SKM-1 treated with dmso at 0.1 percent for 144 hours (cell line): ENCODE data around the gene EXOSC6.
"Not testable (repeated sequence)": the region's sequence is repeated elsewhere in the genome, so short reads cannot be mapped to it uniquely, and the experiment has no call there.

Source experiments
- DNase-seq: peaks from one replicate; lab custom pipeline; 2025; ENCODE audit not compliant: unreplicated experiment; lab: John Stamatoyannopoulos, UW

EXOSC6 gene

DNA sequence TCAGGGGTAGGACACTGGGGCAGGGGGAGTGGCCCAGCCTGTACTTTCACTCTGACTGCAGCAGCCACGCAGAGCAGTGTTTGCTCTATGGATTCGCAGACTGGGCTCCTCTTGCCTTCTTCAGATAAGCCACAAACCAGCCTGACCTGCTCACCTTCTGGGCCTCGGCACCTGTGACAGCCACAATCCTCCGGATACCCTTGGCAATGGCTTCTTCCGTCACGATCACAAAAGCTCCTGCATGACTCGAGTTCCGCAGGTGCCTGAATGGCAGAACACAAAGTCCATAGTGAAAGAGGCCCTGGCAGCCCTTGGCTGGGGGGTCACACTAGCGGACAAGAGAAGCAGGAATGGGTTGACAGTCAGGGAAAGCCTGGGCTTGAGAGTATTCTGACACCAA lies 3.8 kb upstream of the EXOSC6 start:
- no peak for DNase-seq

DNA sequence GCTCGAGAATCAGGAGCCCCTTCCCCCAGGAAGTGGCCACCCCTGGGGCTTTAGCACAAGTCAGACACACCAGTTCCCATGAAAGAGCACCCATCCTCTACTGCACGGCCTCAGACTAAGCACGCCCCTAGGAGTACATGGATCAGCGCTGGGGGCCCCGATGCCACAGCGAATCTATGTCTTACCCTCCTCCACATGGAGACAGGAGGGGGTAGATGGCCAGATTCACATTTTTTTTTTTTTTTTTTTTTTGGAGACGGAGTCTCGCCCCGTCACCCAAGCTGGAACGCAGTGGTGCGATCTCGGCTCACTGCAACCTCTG lies 3.2 kb upstream of the EXOSC6 start:
- DNase-seq, result no peak

- DNase-seq, result no peak
These were observed 2.6 kb upstream of the EXOSC6 start for GRCh38 chr16:70254180-70254964.

DNA sequence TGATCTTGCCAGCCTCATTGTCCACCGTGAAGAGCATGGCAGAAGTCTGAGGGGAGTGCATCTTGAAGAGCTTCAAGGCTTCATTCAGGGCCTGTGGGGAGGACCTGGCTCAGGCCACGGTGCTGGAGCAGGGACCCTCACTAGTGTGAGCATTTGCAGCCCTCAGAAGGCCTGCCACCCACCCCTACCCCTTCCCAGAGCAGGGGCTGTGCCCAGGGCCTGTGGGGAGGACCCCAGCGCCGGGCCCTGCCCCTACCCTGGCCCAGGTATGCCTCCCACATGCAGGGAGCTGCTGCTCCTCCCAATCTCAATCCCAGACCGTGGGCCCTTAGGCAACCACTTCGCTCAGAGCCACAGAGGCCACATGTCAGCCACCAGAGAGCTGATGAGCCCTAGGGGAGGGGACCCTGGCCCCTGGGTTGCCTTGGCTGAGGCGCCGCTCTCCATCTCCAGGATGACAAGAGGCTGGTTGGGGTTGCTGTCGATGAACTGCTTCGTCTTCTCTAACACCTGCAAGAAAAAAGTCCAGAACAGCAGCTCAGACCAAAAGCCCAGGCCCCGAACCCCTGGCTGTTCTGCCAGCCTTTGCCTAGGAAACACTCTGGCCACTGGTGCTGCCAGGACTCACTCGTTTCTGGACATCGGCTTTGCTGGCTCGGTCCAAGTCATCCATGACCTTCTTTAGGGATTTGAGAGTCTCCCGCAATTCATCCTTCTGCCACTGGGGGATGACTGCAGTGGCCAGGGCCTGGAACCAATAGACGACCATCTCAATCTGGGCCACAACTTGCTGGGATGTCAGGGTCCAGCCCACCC lies 1.8 kb upstream of the EXOSC6 start:
- DNase-seq, result peak; percentile 16

DNA sequence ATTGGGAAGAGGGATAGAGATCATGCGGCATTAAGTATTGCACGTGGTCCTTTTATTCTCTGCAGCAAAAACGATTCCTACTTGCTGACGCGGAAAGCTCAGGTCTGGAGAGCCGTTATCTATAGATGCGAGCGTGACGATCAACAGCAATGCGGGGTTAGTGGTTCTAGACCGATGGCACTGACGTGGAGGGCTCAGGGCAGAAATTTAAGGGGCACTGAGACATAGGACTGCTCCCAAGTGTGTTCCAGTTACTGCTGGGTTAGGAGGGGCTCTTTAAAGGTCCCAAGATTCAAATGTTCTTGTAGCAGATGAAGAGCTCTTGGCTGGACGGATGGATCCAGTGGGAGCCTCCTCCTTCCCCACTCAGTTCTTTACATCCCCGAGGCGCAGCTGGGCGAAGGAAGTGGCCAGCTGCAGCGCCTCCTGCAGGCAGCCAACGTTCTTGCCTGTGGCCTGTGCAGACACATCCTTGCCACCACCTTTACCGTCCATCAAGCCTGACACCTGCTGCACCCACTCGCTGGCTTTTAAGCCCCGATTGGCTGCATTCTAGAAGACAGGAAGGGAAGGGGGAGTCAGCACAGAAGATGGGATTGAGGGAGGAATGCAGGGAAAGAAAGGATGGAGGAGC lies 732 bp upstream of the EXOSC6 start:
- peak; percentile 1 for DNase-seq

DNA sequence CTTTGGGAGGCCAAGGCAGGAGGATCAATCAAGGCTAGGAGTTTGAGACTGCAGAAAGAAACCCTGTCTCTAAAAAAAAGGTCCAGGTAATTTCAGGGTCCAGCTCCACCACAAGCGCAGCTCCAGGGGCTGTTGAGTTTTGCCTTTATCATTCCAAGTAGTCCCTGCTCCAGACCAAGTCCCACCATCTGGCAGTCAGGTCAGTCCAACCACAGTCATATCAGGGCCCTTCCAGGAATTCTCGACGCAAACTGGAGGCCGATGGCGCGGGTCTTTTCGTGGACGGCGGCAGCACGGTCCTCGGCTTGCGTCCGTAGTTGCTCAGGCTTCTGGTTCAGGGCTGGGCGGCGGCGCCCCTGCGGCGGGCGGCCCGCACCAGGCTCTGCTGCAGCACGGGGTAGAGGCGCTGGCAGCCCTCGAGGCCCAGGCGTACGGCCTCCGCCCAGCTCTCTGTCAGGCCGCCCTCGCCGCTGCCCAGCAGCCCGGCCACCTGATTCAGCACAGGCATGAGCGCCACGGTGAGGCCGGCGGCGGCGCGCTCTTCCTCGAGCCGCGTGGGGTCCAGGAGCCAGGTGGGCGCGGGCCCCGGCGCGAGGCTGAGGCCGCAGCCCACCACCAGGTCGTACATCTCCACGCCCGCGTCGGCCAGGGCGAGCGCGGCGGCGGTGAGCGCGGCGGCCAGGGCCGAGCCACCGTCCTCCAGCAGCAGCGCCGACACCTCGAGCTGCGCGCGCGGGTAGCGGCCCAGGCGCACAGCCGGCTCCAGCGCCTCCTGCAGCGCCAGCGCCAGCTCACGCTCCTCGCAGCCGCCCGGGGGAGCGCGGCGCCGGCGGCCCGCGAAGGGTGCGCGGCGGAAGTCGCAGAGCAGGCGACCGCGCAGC lies 752 bp downstream of the EXOSC6 start:
- peak; percentile 12 for DNase-seq

DNA sequence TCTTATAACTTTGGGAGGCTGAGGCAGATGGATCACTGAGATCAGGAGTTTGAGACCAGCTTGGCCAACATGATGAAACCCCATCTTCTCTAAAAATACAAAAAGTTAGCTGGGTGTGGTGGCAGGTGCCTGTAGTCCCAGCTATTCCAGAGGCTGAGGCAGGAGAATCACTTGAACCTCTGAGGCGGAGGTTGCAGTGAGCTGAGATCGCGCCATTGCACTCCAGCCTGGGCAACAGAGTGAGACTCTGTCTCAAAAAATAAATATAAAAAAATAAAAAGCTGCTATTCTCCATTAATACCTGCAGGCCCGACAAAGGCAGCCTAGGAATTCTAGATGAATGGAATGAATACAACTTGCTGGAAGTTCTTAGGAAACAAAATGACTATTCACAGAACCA lies 2.0 kb downstream of the EXOSC6 start:
- not testable (repeated sequence) for DNase-seq

GRCh38 chr16:70238773-70239172 lies 13.0 kb downstream of the EXOSC6 start:
- DNase-seq, result peak; percentile 22

DNA sequence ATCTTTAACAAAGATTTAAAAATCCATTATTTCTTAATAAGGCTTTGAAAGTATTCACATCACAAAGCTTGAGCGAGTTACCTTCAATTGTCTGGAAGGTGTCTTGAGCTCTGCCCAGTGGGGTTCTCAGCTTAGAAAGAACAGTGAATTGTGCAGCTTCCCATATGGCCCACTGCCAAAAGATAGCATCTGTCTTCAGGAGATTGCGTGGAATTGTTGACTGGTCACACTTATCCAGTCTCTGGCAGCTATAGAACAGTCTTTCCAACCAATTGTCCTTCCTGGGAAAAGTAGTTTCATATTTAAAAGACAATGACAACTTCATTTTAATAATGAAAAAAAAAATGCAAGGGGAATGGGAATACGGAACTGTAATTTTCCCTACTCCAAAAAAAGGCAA lies 19.9 kb downstream of the EXOSC6 start:
- not testable (repeated sequence) for DNase-seq

- not testable (repeated sequence) for DNase-seq
These were observed 25.7 kb downstream of the EXOSC6 start for GRCh38 chr16:70226024-70226423.

GRCh38 chr16:70225430-70225829 lies 26.3 kb downstream of the EXOSC6 start:
- DNase-seq, result not testable (repeated sequence)

DNA sequence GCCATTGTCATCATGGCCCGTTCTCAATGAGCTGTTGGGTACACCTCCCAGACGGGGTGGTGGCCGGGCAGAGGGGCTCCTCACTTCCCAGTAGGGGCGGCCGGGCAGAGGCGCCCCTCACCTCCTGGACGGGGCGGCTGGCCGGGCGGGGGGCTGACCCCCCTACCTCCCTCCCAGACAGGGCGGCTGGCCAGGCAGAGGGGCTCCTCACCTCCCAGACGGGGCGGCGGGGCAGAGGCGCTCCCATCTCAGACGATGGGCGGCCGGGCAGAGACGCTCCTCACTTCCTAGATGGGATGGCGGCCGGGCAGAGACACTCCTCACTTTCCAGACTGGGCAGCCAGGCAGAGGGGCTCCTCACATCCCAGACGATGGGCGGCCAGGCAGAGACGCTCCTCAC lies 27.1 kb downstream of the EXOSC6 start:
- not testable (repeated sequence) for DNase-seq

- DNase-seq, result not testable (repeated sequence)
These were observed 27.7 kb downstream of the EXOSC6 start for GRCh38 chr16:70223971-70224513.

GRCh38 chr16:70223216-70223615 lies 28.5 kb downstream of the EXOSC6 start:
- not testable (repeated sequence) for DNase-seq

DNA sequence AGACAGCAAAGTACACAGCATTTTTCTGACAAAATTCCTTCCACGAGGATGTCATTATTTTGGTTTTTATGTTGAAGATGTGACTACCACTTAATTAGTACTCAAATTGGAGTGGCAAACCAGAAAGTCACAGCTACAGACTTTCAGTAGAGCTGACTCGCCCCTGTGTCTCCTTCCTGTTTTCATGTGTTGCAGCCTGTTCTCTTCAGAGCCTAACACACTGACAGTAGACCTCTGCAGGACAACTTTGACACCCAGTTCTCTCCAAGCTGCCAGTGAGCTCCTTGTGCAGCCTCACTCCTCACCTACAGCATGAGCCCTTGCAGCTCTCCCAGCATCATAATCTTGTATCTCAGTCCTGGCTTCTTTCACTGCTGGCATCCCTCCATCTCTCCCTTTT lies 29.2 kb downstream of the EXOSC6 start:
- DNase-seq, result not testable (repeated sequence)

GRCh38 chr16:70218586-70218985 lies 33.2 kb downstream of the EXOSC6 start:
- not testable (repeated sequence) for DNase-seq

- not testable (repeated sequence) for DNase-seq
These were observed 45.4 kb downstream of the EXOSC6 start for GRCh38 chr16:70206382-70206781.

GRCh38 chr16:70204668-70205405 lies 46.9 kb downstream of the EXOSC6 start:
- DNase-seq, result not testable (repeated sequence)

- not testable (repeated sequence) for DNase-seq
These were observed 47.7 kb downstream of the EXOSC6 start for GRCh38 chr16:70204010-70204409.

- DNase-seq, result not testable (repeated sequence)
These were observed 48.2 kb downstream of the EXOSC6 start for GRCh38 chr16:70203508-70203907.
